HG03432 (cell line): ENCODE data around the gene SLC16A3.

Experiments
- ATAC-seq: cut with Tn5 transposase; IDR thresholded peaks from one replicate; pipeline ENCODE4 v1.9.1; 2021; ENCODE audit warnings: mild to moderate bottlenecking, moderate library complexity; ENCODE audit not compliant: unreplicated experiment

The SLC16A3 gene

DNA sequence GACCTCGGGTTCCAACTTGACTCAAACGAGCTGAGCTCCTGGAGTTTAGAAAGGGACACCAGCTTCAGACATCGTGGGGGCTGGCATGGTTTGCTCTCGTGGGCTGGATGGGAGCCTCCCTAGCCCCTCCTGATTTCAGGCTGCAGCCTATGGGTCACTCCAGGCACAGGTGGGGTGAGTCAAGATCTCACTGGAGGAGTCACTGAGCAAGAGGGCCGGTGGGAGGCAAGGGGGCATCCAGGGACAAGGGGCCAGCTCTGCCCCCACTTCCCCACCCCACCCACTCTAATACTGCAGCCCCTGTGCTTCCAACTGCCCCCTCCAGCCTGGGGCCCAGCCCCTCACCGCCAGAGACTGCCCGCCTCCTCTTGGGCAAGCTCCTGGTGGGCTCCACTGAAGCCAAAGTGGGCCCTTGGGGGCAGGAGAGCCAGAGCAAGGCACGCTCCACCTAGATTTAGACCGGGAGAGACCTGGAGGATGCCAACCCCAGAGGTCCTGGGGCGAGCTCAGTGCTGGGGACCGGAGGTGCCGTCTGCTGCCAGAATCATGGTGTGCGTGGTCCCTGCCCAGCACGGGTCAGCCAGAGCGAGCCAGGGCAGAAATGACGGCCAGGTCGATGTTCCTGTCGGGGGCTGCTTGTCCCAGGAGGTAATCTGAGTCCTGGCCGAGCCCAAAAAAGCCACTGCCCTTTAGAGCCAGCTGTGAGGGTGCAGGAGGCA is 6.4 kb downstream of the SLC16A3 start:
- ATAC-seq, result no peak

DNA sequence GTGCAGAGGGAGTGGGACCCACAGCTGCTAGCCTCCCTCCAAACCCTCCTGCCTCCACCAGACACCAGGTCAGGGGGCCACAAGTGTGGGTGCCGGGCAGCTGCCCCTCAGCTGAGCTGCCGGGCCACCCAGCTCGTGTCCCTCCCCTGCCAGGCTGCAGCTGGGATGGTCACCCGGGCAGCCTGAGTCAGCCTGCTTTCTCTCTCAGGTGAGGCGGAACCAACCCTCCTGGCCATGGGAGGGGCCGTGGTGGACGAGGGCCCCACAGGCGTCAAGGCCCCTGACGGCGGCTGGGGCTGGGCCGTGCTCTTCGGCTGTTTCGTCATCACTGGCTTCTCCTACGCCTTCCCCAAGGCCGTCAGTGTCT is 6.9 kb downstream of the SLC16A3 start:
- ATAC-seq, result no peak

- no peak for ATAC-seq
Measured at GRCh38 chr17:82236142-82236971, 7.5 kb downstream of the SLC16A3 start.

DNA sequence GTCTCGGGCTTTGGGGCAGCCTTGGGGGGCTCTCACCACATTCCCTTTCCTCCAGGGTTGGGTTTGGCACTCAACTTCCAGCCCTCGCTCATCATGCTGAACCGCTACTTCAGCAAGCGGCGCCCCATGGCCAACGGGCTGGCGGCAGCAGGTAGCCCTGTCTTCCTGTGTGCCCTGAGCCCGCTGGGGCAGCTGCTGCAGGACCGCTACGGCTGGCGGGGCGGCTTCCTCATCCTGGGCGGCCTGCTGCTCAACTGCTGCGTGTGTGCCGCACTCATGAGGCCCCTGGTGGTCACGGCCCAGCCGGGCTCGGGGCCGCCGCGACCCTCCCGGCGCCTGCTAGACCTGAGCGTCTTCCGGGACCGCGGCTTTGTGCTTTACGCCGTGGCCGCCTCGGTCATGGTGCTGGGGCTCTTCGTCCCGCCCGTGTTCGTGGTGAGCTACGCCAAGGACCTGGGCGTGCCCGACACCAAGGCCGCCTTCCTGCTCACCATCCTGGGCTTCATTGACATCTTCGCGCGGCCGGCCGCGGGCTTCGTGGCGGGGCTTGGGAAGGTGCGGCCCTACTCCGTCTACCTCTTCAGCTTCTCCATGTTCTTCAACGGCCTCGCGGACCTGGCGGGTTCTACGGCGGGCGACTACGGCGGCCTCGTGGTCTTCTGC is 8.4 kb downstream of the SLC16A3 start:
- no peak for ATAC-seq

DNA sequence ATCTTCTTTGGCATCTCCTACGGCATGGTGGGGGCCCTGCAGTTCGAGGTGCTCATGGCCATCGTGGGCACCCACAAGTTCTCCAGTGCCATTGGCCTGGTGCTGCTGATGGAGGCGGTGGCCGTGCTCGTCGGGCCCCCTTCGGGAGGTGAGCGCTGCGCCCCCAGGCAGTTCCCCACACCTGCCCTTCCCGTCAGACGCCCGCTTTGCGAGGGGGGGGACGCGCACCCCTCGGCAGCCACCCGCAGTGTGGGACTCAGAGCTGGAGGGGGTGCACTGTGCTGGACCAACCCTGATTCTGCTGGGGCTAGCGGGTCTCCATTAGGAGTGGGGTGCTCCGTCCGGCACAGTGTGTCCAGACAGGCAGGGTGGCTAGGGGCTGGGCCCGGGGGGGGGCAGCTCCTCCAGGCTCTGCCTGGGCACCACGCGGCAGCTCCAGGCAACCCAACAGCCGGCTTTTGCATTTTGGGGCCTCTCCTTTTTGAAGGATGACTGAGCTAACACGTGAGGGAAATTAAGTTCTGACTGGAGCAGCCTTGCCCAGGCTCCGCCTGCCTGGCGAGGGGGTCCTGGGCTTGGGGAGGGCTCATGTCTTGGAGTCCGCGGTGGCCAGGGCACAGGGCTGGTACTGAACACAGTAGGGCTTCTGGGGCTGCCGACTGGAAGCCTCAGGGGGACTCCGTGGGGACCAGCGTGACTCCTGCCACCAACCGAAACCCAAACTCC is 9.1 kb downstream of the SLC16A3 start:
- ATAC-seq, result no peak

- no peak for ATAC-seq
Measured at GRCh38 chr17:82238472-82239201, 9.8 kb downstream of the SLC16A3 start.

- no peak for ATAC-seq
Measured at GRCh38 chr17:82239401-82239925, 10.6 kb downstream of the SLC16A3 start.

- ATAC-seq, result no peak
Measured at GRCh38 chr17:82239926-82240505, 11.2 kb downstream of the SLC16A3 start.

- no peak for ATAC-seq
Measured at GRCh38 chr17:82240506-82241182, 11.8 kb downstream of the SLC16A3 start.

GRCh38 chr17:82241183-82241925 is 12.5 kb downstream of the SLC16A3 start:
- ATAC-seq, result no peak

DNA sequence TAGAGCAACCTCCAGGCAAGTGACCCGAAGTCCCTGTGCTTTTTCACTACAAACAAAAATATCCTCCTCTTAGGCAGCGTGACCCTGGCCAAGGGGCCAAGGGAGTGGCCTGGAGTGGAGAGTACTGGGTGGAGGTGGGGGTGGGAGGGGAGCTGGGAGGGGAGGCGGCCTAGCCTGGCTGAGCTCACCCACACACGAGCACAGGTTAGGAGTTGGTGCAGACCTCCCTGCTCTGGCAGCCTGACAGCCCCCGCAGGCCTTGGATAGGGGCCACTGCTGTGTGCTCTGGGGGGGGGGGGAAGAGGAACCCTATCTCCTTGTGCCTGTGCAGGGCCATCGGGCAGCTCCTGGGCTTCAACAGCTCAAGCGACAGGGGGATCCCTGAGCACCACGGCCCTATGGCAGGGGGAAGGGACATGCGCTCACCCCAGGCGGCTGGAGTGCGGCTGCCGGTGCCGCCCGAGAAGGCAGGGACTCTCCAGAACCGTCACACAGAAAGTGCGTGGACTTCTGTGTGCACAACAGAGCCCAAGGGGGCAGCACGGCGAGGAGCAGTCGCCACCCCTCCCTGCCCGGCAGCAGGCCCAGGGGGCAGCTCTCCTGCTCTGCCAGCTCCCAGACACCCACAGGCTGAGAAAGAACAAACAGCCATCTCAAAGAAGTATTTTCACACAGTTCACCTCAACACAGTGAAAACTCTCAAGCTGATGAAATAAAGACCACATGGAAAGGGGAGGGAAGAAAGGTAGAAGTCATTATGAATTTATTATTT is 13.3 kb downstream of the SLC16A3 start:
- no peak for ATAC-seq

GRCh38 chr17:82242698-82242976 is 13.8 kb downstream of the SLC16A3 start:
- no peak for ATAC-seq

GRCh38 chr17:82242977-82243647 is 14.3 kb downstream of the SLC16A3 start:
- no peak for ATAC-seq

DNA sequence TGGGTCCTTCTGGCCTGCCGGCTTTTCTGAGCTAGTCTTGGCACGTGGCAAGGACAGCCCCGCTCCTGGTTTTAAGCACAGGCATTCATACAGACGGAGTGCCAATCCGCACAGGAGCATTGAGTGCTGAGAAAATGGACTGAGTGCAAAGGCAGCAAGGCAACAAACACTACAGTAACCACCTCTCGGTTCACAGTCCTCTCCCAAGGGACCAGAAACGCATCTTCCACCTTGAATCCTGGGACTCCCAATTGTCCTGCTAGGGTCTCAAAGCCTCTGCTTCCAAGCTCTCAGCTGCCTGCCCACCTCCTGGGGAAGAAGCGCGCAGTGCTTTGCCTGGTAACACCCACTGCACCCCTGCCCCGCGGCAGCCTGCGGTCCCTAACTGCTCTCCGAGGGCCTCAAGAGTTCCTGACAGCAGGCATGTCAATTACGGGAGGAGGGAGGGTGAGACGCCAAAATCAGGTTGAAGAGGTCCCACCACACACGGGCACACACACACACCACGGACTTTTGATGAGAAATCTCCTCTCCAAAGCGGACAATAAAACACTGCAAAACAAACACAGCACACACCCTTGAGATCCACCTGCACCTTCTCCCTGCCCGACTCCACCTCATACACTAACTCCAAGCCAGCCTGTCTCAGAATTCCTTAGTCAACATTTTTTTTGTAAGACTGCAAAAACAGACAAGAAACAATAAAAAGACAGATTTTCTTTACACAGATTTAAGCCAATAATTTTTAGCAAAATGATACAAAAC is 15.0 kb downstream of the SLC16A3 start:
- ATAC-seq, result no peak

GRCh38 chr17:82244413-82245133 is 15.7 kb downstream of the SLC16A3 start:
- no peak for ATAC-seq
